KMS-11 (cell line): ENCODE results near the gene BAIAP2L1.
"Not testable (repeated sequence)": the region's sequence is repeated elsewhere in the genome, so short reads cannot be mapped to it uniquely, and the experiment has no call there.

ENCODE experiments used
- H2AFZ ChIP-seq: fragments of 200-600 bp; sonication (generic); 2 replicates; pipeline ENCODE4 v1.6.1; 2016; ENCODE audit warnings: antibody characterized with exemption, mixed run types, low read depth
- H3K27ac ChIP-seq: fragments of 200-600 bp; sonication (generic); 2 replicates; pipeline ENCODE4 v1.6.1; 2016; ENCODE audit warnings: mild to moderate bottlenecking, mixed run types
- H3K27me3 ChIP-seq: fragments of 200-600 bp; sonication (generic); 2 replicates; pipeline ENCODE4 v1.6.1; 2017; ENCODE audit warnings: mild to moderate bottlenecking, low read depth, mixed run types, moderate library complexity; ENCODE audit not compliant: insufficient read depth
- H3K36me3 ChIP-seq: fragments of 200-600 bp; sonication (generic); 2 replicates; pipeline ENCODE4 v1.6.1; 2017; ENCODE audit warnings: mild to moderate bottlenecking, mixed run types; ENCODE audit not compliant: insufficient read depth
- H3K4me1 ChIP-seq: fragments of 200-600 bp; sonication (generic); 2 replicates; pipeline ENCODE4 v1.6.1; 2016; ENCODE audit warnings: mild to moderate bottlenecking, low read depth, mixed run types; ENCODE audit not compliant: poor library complexity, severe bottlenecking
- H3K4me2 ChIP-seq: fragments of 200-600 bp; sonication (generic); 2 replicates; pipeline ENCODE4 v1.7.0; 2016; ENCODE audit warnings: mild to moderate bottlenecking, mixed run types
- H3K4me3 ChIP-seq: fragments of 200-600 bp; sonication (generic); IDR thresholded peaks from 2 replicates; pipeline ENCODE4 v1.6.1; 2017; ENCODE audit warnings: low read depth, low read length, mixed read lengths; ENCODE audit not compliant: insufficient read depth
- H3K79me2 ChIP-seq: fragments of 200-600 bp; sonication (generic); 2 replicates; pipeline ENCODE4 v1.6.1; 2016; ENCODE audit warnings: low read depth, mixed run types; ENCODE audit not compliant: insufficient read depth
- H3K9ac ChIP-seq: fragments of 200-600 bp; sonication (generic); 2 replicates; pipeline ENCODE4 v1.6.1; 2016; ENCODE audit warnings: mild to moderate bottlenecking, mixed run types
- H4K20me1 ChIP-seq: fragments of 200-600 bp; sonication (generic); 2 replicates; pipeline ENCODE4 v1.6.1; 2016; ENCODE audit warnings: mild to moderate bottlenecking, mixed run types; ENCODE audit not compliant: insufficient read depth
- TF ChIP-seq, protein P1 (sequence below): fragments of 200-600 bp; sonication (generic); conservative IDR thresholded peaks from 2 replicates; pipeline ENCODE4 v1.6.1; 2017; ENCODE audit warnings: low read depth, mild to moderate bottlenecking, antibody characterized with exemption, low read length, moderate library complexity, mixed read lengths

The BAIAP2L1 gene

DNA sequence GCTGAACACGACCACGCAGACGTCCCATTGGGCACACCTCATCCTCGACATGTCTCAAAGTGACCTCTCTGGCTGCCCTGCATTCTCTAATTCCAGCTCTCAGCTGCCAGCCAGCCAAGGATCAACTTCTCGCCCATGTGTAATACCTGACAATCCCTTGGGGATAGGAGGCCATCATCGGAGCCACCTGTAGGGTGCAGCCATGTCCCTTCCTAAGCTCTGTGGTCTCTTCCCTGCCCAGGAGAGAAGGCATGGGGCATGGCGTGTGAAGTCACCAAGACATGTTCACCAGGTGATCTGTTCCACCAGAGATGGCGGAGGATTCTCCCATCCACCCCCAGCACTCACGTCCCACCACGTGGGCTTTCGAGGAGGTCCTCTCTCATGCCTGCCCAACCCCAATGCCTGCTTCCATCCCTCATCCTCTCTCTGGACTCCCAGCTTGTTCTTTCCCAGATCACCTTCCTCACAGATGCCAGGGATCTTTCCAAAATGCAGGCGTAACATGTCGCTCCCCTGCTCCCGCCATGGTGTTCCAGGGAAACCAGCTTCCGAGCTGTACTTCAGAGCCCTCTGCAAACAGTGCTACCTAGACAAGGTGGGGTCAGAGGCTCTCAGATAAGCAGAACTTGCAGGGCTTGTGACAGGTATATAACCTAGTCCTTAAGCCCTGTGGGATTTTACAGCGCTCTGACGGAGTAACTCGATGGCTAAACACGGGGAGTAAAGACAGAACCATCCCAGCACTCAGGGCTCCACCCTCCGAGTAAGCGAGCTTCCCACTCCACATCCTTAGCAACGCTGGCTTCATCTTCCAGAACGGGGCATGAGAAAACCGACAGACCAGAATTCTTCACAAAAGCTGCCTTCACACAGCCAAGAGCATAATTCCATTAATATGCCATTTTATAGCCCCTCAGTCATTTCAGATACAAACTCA is 78.3 kb downstream of the BAIAP2L1 start:
- no peak overlapping the region for H3K9ac ChIP-seq
- H3K4me1 ChIP-seq = no peaks in the 10 kb centered on the region
- no peak overlapping the region for H3K4me3 ChIP-seq
- no peaks in the 10 kb centered on the region for H3K79me2 ChIP-seq
- TF ChIP-seq, protein P1, sequence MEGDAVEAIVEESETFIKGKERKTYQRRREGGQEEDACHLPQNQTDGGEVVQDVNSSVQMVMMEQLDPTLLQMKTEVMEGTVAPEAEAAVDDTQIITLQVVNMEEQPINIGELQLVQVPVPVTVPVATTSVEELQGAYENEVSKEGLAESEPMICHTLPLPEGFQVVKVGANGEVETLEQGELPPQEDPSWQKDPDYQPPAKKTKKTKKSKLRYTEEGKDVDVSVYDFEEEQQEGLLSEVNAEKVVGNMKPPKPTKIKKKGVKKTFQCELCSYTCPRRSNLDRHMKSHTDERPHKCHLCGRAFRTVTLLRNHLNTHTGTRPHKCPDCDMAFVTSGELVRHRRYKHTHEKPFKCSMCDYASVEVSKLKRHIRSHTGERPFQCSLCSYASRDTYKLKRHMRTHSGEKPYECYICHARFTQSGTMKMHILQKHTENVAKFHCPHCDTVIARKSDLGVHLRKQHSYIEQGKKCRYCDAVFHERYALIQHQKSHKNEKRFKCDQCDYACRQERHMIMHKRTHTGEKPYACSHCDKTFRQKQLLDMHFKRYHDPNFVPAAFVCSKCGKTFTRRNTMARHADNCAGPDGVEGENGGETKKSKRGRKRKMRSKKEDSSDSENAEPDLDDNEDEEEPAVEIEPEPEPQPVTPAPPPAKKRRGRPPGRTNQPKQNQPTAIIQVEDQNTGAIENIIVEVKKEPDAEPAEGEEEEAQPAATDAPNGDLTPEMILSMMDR = no peak
- H4K20me1 ChIP-seq = no peaks in the 10 kb centered on the region
- H3K36me3 ChIP-seq = no peaks in the 10 kb centered on the region
- H3K4me2 ChIP-seq = no peak overlapping the region
- no peaks in the 10 kb centered on the region for H3K27me3 ChIP-seq
- H2AFZ ChIP-seq = no peak overlapping the region
- H3K27ac ChIP-seq = no peak overlapping the region

DNA sequence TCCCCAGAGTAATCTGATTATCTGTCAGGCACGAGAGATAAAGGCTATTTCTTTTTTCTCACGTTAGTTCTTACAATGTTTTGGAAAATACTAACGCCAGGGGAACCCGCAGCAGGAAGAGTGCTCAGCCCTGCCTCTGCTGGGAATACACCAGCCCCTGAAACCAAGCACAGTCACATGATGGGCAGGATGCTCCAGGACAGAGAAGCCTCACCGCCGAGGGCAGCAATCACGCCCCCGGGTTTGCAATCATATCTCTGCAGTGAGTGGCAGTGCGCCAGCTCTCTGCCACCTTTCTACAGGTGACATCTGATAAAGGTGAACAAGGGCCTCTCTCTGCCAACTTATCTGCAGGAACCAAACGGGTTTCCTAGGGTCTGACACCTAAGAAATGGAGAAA is 79.6 kb downstream of the BAIAP2L1 start:
- TF ChIP-seq, protein P1 = no peak
- Histone ChIP-seq H4K20me1 (no peaks in the 10 kb centered on the region), H3K36me3 (no peaks in the 10 kb centered on the region), H3K4me1 (no peaks in the 10 kb centered on the region), H2AFZ (no peak overlapping the region), H3K9ac (no peak overlapping the region), H3K4me2 (no peak overlapping the region), H3K4me3 (no peak overlapping the region), H3K79me2 (no peaks in the 10 kb centered on the region), H3K27ac (no peak overlapping the region), H3K27me3 (no peaks in the 10 kb centered on the region)

DNA sequence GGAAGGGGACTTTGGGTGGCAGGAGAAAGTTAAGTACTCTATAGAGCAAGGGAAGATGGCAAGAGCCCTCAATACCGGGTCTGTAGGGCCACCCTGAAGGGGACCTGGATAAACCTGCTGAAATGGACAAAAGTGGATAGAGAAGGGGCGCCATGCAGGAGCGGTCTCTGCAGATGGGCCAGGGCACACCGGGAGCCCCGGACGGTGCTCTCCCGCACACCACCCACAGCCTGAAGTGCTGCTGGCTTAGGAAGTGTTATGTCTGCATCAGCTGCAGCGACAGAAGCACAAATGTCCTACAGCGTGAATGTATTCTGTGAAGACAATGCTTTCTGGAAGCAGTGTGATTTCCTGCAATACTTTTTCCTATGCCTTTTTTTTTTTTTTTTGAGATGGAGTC is 81.7 kb downstream of the BAIAP2L1 start:
- no peaks in the 10 kb centered on the region for H4K20me1 ChIP-seq
- no peaks in the 10 kb centered on the region for H3K4me1 ChIP-seq
- no peak overlapping the region for H3K27ac ChIP-seq
- no peak overlapping the region for H3K4me2 ChIP-seq
- no peaks in the 10 kb centered on the region for H3K27me3 ChIP-seq
- no peak overlapping the region for H3K4me3 ChIP-seq
- no peak overlapping the region for H3K9ac ChIP-seq
- no peak overlapping the region for H2AFZ ChIP-seq
- TF ChIP-seq, protein P1 = no peak
- no peaks in the 10 kb centered on the region for H3K79me2 ChIP-seq
- H3K36me3 ChIP-seq = no peaks in the 10 kb centered on the region

DNA sequence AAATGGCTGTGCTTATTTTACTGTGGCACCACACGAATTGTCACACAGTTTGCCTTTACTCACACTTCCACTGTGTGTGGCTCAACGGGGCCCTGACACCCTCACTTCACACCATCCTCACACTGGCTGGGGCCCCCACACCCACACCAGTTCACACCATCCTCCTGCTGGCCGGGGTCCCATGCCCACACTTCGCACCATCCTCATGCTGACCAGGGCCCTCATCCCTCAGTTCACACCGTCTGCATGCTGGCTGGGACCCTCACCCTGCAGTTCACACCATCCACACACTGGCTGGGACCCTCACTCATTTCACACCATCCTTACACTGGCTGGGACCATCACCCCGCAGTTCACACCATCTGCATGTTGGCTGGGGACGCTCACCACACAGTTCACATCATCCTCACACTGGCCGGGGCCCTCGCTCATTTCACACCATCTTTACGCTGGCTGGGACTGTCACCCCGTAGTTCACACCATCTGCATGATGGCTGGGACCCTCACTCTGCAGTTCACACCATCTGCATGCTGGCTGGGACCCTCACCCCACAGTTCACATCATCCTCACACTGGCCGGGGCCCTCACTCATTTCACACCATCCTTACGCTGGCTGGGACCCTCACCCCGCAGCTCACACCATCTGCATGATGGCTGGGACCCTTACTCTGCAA is 83.4 kb downstream of the BAIAP2L1 start:
- Histone ChIP-seq H3K27me3 (no peaks in the 10 kb centered on the region), H4K20me1 (no peaks in the 10 kb centered on the region), H3K79me2 (no peaks in the 10 kb centered on the region), H3K4me1 (no peaks in the 10 kb centered on the region), H3K4me3 (no peak overlapping the region), H3K27ac (no peak overlapping the region), H3K4me2 (no peak overlapping the region), H3K9ac (no peak overlapping the region), H3K36me3 (no peaks in the 10 kb centered on the region), H2AFZ (no peak overlapping the region)
- TF ChIP-seq, protein P1 = no peak

DNA sequence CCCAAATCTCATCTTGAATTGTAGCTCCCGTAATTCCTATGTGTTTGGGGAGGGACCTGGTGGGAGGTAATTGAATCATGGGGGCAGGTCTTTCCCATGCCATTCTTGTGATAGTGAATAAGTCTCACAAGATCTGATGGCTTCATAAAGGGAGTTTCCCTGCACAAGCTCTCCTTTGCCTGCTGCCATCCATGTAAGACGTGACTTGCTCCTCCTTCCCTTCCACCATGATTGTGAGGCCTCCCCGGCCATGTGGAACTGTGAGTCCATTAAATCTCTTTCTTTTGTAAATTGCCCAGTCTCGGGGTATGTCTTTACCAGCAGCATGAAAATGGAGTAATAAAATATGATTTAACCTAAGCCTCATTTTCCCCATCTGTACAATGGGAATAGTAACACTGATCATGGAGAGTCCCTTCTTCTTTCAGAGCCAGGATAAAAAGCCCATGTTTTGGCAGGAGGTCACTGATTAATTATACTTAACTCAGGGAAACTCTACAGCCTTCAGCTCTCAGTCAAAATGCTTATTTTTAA is 84.8 kb downstream of the BAIAP2L1 start:
- not testable (repeated sequence) for H3K79me2 ChIP-seq, H3K4me2 ChIP-seq, H3K27ac ChIP-seq, H2AFZ ChIP-seq, H3K4me3 ChIP-seq, H3K36me3 ChIP-seq, H3K27me3 ChIP-seq, H3K4me1 ChIP-seq, H3K9ac ChIP-seq, H4K20me1 ChIP-seq
